ENCODE measurements around the gene OR4K5. TPM values are rescaled to one million over a fixed set of nuclear protein-coding genes. Genes with fewer than 3 reads are reported as not detected.

The OR4K5 gene
- total and polyA plus RNA-seq, 10 of the 15 experiments (the other 5 are each of a cell fraction or from before 2014, with no cell fraction given) = not detected

GRCh38 chr14:19941668-19942067, 21.3 kb downstream of the OR4K5 start:
- Histone ChIP-seq H3K79me2 (ENCODE audit: control insufficient read depth, insufficient read depth, low read length) (no peaks in the 10 kb centered on the region), H3K4me3 (no peak overlapping the region), H3K4me1 (ENCODE audit: control insufficient read depth, insufficient read depth, low read length) (no peaks in the 10 kb centered on the region), H2AFZ (ENCODE audit: control insufficient read depth, low read depth, low read length) (no peak overlapping the region), H3K27ac (ENCODE audit: control insufficient read depth, insufficient read depth) (no peak overlapping the region), H3K9ac (ENCODE audit: control insufficient read depth, insufficient read depth, low read length) (no peak overlapping the region), H3K9me3 (replicated peaks; ENCODE audit: control insufficient read depth, insufficient read depth, low read length) (no peaks in the 10 kb centered on the region), H4K20me1 (ENCODE audit: control insufficient read depth, insufficient read depth) (no peaks in the 10 kb centered on the region), H3K36me3 (ENCODE audit: control insufficient read depth in 2 of 2, insufficient read depth in 2 of 2, low read length in 1 of 2) (no peaks in the 10 kb centered on the region), H3K4me2 (ENCODE audit: control insufficient read depth, insufficient read depth) (no peak overlapping the region), H3K27me3 (replicated peaks in 1 of 2; ENCODE audit: control insufficient read depth in 2 of 2, insufficient read depth in 2 of 2, low read length in 1 of 2) (no peaks in the 10 kb centered on the region)
- in situ Hi-C loops (cut with MboI) = no loop called here
- no peak for FAIRE-seq
- ChIA-PET SMC1A (ENCODE audit: uncharacterized antibody, unreplicated experiment) (no interaction called here), POLR2A (no interaction called here), RAD21 (ENCODE audit: unreplicated experiment) (no interaction called here), CTCF (no interaction called here)
- WGBS (ENCODE audit: insufficient coverage, insufficient replicate concordance, low lambda C conversion rate, missing lambda C conversion rate) = 20% methylated on average over 1 of the region's 1 CpG
- no peak for TF ChIP-seq NFYA (IDR thresholded peaks at IDR 0.05; ENCODE audit: borderline replicate concordance, low read depth, low read length)
- no peak for TF ChIP-seq RUNX3 (IDR thresholded peaks at IDR 0.05; ENCODE audit: low read length)
- TF ChIP-seq POLR2AphosphoS2 (IDR thresholded peaks at IDR 0.05; ENCODE audit: low read depth, low read length) = no peak
- no peak for TF ChIP-seq ATF3 (IDR thresholded peaks at IDR 0.05; ENCODE audit: borderline replicate concordance, extremely low read depth, low read depth, low read length)
- no peak for TF ChIP-seq NFXL1 (IDR thresholded peaks at IDR 0.05; ENCODE audit: borderline replicate concordance)
- TF ChIP-seq PBX3 (IDR thresholded peaks at IDR 0.05; ENCODE audit: insufficient replicate concordance, low read depth, low read length) = no peak
- no peak for TF ChIP-seq TCF12 (IDR thresholded peaks at IDR 0.05; ENCODE audit: low read depth, low read length)
- no peak for TF ChIP-seq IKZF1 (conservative IDR thresholded peaks at IDR 0.05)
- TF ChIP-seq SRF (IDR thresholded peaks at IDR 0.05; ENCODE audit: low read depth in 2 of 2, low read length in 2 of 2) = no peak
- TF ChIP-seq BCLAF1 (IDR thresholded peaks at IDR 0.05) = no peak
- TF ChIP-seq BMI1 (IDR thresholded peaks at IDR 0.05; ENCODE audit: borderline replicate concordance) = no peak
- no peak for TF ChIP-seq KDM1A (IDR thresholded peaks at IDR 0.05; ENCODE audit: borderline replicate concordance)
- TF ChIP-seq EZH2 (IDR thresholded peaks at IDR 0.05; ENCODE audit: borderline replicate concordance, control insufficient read depth, low read depth, low read length) = no peak
- ATAC-seq = no peak
- intact Hi-C loops (cut with micrococcal nuclease; ENCODE audit: unreplicated experiment) = no loop called here
- DNase-seq (ENCODE audit: low read depth, low spot score) = no peak
- BruUV-seq (replicated peaks) = no TSS peak
